HepG2 (cell line): ENCODE data around the gene RNASE13. TPM values are rescaled to one million over a fixed set of nuclear protein-coding genes. Genes with fewer than 3 reads are reported as not detected.

ENCODE experiments used
- ARID2 ChIP-seq: sonication (generic); formaldehyde crosslinking; IDR thresholded peaks from 2 replicates; pipeline ENCODE4 v1.8.1; 2022; ENCODE audit warnings: mild to moderate bottlenecking, missing genetic modification reagents, borderline replicate concordance
- CC2D1A ChIP-seq: sonication (generic); formaldehyde crosslinking; IDR thresholded peaks from 2 replicates; pipeline ENCODE4 v1.8.1; 2023; ENCODE audit warnings: mild to moderate bottlenecking, missing genetic modification reagents
- GZF1 ChIP-seq: sonication (generic); formaldehyde crosslinking; IDR thresholded peaks from 2 replicates; pipeline ENCODE4 v1.5.1; 2020; ENCODE audit warnings: mild to moderate bottlenecking, missing genetic modification reagents
- MAFF ChIP-seq: IDR thresholded peaks from 2 replicates; pipeline ENCODE4 v1.6.1; 2011; ENCODE audit warnings: low read depth, low read length, improper control_type of control experiment
- NONO ChIP-seq, 2 experiments: fragments of 450-650 bp in 1 of 2; sonication (generic) in 1 of 2; formaldehyde crosslinking in 1 of 2; IDR thresholded peaks in 1 of 2; conservative IDR thresholded peaks in 1 of 2; 2 replicates each; pipeline versions ENCODE4 v1.6.1 to v1.8.0; 2017 to 2022; ENCODE audit warnings: mild to moderate bottlenecking in 1 of 2, missing genetic modification reagents in 1 of 2, moderate library complexity in 1 of 2
- RBAK ChIP-seq: sonication (generic); formaldehyde crosslinking; IDR thresholded peaks from 2 replicates; pipeline ENCODE4 v1.5.1; 2020; ENCODE audit warnings: mild to moderate bottlenecking, missing genetic modification reagents
- ZNF30 ChIP-seq: sonication (generic); formaldehyde crosslinking; IDR thresholded peaks from 2 replicates; pipeline ENCODE4 v1.5.0; 2020; ENCODE audit warnings: mild to moderate bottlenecking, missing genetic modification reagents
- ZNF33A ChIP-seq: sonication (generic); formaldehyde crosslinking; IDR thresholded peaks from 2 replicates; pipeline ENCODE4 v1.5.1; 2020; ENCODE audit warnings: missing genetic modification reagents, mild to moderate bottlenecking, moderate library complexity, borderline replicate concordance
- ZZZ3 ChIP-seq: sonication (generic); formaldehyde crosslinking; IDR thresholded peaks from 2 replicates; pipeline ENCODE4 v1.4.0; 2020; ENCODE audit warnings: missing genetic modification reagents, mild to moderate bottlenecking, borderline replicate concordance
- polyA plus RNA-seq, 8 experiments: library from polyadenylated mRNA; depleted of rRNA in 3 of 8; stranded (reverse) in 7 of 8; unstranded in 1 of 8; fragments of >200 nt; fragmentation: Illumina TruSeq in 4 of 8; extraction: Trizol in 4 of 8; gene quantifications; 2 replicates each; pipeline versions ENCODE4 v1.2.1 to v1.2.3, GENCODE V29; 2011 to 2016; ENCODE audit warnings: low read depth in 4 of 8, missing spikeins in 1 of 8, mixed read lengths in 1 of 8; ENCODE audit not compliant: insufficient read depth in 1 of 8
- total RNA-seq, 5 experiments: library from RNA; depleted of rRNA; stranded (reverse); fragments of >200 nt; fragmentation: Illumina TruSeq; extraction: Trizol; gene quantifications; 2 replicates each; pipeline ENCODE4 v1.2.3, GENCODE V29; 2016; ENCODE audit warnings: low read depth in 1 of 5
- TF ChIP-seq, protein P1 (sequence below): sonication (generic); formaldehyde crosslinking; IDR thresholded peaks from 2 replicates; pipeline ENCODE4 v1.5.1; 2020; ENCODE audit warnings: missing genetic modification reagents, mild to moderate bottlenecking, borderline replicate concordance
- TF ChIP-seq, protein P2 (sequence below): sonication (generic); formaldehyde crosslinking; IDR thresholded peaks from 2 replicates; pipeline ENCODE4 v1.4.0; 2020; ENCODE audit warnings: missing genetic modification reagents; ENCODE audit errors: not compliant biosample characterization
- TF ChIP-seq, protein P3 (sequence below): sonication (generic); formaldehyde crosslinking; IDR thresholded peaks from 2 replicates; pipeline ENCODE4 v1.8.1; 2023; ENCODE audit warnings: mild to moderate bottlenecking, missing genetic modification reagents, borderline replicate concordance
- TF ChIP-seq, protein P4 (sequence below): sonication (generic); formaldehyde crosslinking; IDR thresholded peaks from 2 replicates; pipeline ENCODE4 v1.5.0; 2020; ENCODE audit warnings: mild to moderate bottlenecking, missing genetic modification reagents, borderline replicate concordance
- TF ChIP-seq, protein P5 (sequence below): sonication (generic); formaldehyde crosslinking; IDR thresholded peaks from 2 replicates; pipeline ENCODE4 v1.4.0; 2020; ENCODE audit warnings: mild to moderate bottlenecking, low read depth, missing genetic modification reagents

Gene RNASE13
- total and polyA plus RNA-seq, 2 of the 13 experiments (the other 11 are each of a cell fraction or from before 2014, with no cell fraction given): 1.0 TPM; not detected in 1

DNA sequence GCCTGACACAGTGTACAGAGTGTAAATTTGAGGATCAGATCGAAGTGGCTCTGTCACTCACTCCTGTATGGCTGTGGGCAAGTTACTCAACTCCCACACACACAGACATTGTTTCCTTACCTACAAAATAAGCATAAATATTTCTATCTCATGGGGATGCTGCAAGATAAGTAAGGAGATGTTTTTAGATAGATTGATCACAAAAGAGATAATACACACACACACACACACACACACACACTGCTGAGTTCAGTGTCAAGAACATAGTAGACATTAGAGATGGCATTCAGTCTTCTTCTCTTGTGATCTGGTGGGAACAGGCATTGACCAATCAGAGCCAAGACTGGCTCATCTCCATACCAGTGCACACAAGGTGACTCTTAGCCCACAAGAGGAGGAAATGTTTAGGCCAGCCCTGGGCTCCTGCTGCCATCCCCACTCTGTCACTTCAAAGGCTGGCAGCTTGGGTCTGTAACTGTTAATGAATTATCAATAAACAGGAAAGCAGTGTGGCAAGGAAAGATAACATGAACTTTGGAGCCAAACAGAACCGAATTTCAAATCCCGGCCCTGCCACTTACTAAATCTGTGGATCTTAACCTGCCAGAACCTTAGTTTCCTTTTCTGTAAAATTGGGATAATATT lies 19.6 kb upstream of the RNASE13 start (continued):
- TF ChIP-seq ZZZ3: no peak
- 0 out of 2 replicates have a peak, but pooled peaks have one; percentile 36 for TF ChIP-seq GZF1
- 0 out of 2 replicates have a peak, but pooled peaks have one; percentile 1 for TF ChIP-seq MAFF
- TF ChIP-seq CC2D1A (CRISPR knock-in tag): no peak
- TF ChIP-seq RBAK (CRISPR knock-in tag): 0 out of 2 replicates have a peak, but pooled peaks have one; percentile 29
- TF ChIP-seq, protein P1, sequence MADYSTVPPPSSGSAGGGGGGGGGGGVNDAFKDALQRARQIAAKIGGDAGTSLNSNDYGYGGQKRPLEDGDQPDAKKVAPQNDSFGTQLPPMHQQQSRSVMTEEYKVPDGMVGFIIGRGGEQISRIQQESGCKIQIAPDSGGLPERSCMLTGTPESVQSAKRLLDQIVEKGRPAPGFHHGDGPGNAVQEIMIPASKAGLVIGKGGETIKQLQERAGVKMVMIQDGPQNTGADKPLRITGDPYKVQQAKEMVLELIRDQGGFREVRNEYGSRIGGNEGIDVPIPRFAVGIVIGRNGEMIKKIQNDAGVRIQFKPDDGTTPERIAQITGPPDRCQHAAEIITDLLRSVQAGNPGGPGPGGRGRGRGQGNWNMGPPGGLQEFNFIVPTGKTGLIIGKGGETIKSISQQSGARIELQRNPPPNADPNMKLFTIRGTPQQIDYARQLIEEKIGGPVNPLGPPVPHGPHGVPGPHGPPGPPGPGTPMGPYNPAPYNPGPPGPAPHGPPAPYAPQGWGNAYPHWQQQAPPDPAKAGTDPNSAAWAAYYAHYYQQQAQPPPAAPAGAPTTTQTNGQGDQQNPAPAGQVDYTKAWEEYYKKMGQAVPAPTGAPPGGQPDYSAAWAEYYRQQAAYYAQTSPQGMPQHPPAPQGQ (CRISPR knock-in tag): 0 out of 2 replicates have a peak, but pooled peaks have one; percentile 19
- no peak for TF ChIP-seq ARID2 (CRISPR knock-in tag)
- TF ChIP-seq, protein P2, sequence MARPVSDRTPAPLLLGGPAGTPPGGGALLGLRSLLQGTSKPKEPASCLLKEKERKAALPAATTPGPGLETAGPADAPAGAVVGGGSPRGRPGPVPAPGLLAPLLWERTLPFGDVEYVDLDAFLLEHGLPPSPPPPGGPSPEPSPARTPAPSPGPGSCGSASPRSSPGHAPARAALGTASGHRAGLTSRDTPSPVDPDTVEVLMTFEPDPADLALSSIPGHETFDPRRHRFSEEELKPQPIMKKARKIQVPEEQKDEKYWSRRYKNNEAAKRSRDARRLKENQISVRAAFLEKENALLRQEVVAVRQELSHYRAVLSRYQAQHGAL (CRISPR knock-in tag): no peak
- no peak for TF ChIP-seq NONO (IDR thresholded peaks at IDR 0.05)
- peak; percentile 94 for TF ChIP-seq NONO (CRISPR knock-in tag; conservative IDR thresholded peaks at IDR 0.05)
- TF ChIP-seq ZNF30: no peak
- TF ChIP-seq, protein P3, sequence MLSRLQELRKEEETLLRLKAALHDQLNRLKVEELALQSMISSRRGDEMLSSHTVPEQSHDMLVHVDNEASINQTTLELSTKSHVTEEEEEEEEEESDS (CRISPR knock-in tag): no peak; the same call in 1 of the 2 replicates
- TF ChIP-seq ZNF33A (CRISPR knock-in tag): no peak; the same call in 1 of the 2 replicates
- TF ChIP-seq, protein P4, sequence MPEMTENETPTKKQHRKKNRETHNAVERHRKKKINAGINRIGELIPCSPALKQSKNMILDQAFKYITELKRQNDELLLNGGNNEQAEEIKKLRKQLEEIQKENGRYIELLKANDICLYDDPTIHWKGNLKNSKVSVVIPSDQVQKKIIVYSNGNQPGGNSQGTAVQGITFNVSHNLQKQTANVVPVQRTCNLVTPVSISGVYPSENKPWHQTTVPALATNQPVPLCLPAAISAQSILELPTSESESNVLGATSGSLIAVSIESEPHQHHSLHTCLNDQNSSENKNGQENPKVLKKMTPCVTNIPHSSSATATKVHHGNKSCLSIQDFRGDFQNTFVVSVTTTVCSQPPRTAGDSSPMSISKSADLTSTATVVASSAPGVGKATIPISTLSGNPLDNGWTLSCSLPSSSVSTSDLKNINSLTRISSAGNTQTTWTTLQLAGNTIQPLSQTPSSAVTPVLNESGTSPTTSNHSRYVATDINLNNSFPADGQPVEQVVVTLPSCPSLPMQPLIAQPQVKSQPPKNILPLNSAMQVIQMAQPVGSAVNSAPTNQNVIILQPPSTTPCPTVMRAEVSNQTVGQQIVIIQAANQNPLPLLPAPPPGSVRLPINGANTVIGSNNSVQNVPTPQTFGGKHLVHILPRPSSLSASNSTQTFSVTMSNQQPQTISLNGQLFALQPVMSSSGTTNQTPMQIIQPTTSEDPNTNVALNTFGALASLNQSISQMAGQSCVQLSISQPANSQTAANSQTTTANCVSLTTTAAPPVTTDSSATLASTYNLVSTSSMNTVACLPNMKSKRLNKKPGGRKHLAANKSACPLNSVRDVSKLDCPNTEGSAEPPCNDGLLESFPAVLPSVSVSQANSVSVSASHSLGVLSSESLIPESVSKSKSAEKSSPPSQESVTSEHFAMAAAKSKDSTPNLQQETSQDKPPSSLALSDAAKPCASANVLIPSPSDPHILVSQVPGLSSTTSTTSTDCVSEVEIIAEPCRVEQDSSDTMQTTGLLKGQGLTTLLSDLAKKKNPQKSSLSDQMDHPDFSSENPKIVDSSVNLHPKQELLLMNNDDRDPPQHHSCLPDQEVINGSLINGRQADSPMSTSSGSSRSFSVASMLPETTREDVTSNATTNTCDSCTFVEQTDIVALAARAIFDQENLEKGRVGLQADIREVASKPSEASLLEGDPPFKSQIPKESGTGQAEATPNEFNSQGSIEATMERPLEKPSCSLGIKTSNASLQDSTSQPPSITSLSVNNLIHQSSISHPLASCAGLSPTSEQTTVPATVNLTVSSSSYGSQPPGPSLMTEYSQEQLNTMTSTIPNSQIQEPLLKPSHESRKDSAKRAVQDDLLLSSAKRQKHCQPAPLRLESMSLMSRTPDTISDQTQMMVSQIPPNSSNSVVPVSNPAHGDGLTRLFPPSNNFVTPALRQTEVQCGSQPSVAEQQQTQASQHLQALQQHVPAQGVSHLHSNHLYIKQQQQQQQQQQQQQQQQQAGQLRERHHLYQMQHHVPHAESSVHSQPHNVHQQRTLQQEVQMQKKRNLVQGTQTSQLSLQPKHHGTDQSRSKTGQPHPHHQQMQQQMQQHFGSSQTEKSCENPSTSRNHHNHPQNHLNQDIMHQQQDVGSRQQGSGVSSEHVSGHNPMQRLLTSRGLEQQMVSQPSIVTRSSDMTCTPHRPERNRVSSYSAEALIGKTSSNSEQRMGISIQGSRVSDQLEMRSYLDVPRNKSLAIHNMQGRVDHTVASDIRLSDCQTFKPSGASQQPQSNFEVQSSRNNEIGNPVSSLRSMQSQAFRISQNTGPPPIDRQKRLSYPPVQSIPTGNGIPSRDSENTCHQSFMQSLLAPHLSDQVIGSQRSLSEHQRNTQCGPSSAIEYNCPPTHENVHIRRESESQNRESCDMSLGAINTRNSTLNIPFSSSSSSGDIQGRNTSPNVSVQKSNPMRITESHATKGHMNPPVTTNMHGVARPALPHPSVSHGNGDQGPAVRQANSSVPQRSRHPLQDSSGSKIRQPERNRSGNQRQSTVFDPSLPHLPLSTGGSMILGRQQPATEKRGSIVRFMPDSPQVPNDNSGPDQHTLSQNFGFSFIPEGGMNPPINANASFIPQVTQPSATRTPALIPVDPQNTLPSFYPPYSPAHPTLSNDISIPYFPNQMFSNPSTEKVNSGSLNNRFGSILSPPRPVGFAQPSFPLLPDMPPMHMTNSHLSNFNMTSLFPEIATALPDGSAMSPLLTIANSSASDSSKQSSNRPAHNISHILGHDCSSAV (CRISPR knock-in tag): no peak
- TF ChIP-seq, protein P5, sequence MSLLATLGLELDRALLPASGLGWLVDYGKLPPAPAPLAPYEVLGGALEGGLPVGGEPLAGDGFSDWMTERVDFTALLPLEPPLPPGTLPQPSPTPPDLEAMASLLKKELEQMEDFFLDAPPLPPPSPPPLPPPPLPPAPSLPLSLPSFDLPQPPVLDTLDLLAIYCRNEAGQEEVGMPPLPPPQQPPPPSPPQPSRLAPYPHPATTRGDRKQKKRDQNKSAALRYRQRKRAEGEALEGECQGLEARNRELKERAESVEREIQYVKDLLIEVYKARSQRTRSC (CRISPR knock-in tag): no peak
